Measurements from ENCODE around the gene NDEL1.

NDEL1 gene

DNA sequence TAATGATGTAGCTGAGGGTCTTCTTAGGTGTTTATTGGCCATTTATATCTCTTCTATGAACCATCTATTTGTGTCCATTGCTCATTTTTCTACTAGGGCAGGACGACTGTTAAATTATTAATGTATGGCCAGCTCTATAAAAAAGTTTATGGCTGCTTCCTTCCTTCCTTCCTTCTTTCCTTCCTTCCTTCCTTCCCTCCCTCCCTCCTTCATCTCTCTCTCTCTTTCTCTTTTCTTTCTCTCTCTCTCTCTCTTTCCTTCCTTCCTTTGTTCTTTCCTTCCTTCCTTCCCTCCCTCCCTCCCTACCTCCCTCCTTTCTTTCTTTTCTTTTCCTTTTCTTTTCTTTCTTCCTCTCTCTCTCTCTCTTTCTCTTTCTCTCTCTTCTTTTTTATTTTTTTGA is 17.2 kb upstream of the NDEL1 start:
- TF ChIP-seq CTCF (IDR thresholded peaks at IDR 0.05) = no peak

- no peak for TF ChIP-seq CTCF (IDR thresholded peaks at IDR 0.05)
Measured at GRCh38 chr17:8419305-8419704, 16.4 kb upstream of the NDEL1 start.

DNA sequence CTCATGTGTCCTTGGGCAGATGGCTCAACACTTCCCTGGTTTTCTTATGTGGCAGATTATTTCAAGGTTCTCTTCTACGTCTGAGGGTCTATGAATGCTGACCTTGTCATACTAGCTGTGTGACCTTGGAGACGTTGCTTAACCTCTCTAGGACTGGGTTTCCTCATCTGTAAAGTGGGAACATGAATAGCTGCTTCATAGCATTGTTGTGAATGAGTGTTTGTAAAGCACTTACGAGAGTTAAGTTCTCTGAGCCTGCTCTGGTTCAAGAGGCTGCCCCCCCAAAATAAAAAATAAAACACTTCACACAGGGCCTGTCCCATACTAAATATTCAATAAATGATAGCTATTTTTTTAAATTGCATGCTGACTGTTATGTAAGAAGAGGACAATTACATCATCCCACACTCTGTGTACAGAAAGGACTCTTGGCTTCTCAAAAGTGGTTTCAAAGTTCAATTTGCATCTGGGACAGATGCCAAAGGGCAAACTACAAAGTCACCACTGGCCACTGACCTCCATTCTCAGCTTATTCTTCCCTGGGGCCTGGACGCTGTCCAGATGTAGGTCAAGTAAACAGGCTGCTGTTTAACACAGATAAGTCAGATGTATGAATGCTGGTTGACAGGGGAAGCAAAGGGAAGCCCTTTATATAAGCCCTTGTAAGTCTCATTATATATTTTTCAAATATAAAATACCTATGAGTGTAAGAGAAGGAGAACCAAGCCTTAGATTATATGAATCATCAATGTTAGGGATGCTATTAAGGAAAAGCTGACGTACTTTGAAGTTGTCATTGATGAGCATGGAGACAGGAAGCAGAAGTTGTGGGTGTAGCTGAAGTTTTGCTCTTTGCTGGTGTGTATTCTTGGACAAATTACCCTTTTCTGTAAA is 15.4 kb upstream of the NDEL1 start:
- TF ChIP-seq CTCF (IDR thresholded peaks at IDR 0.05) = no peak

- no peak for TF ChIP-seq CTCF (IDR thresholded peaks at IDR 0.05)
Measured at GRCh38 chr17:8421571-8421970, 14.1 kb upstream of the NDEL1 start.

- no peak for TF ChIP-seq CTCF (IDR thresholded peaks at IDR 0.05)
Measured at GRCh38 chr17:8426094-8426720, 9.5 kb upstream of the NDEL1 start.

DNA sequence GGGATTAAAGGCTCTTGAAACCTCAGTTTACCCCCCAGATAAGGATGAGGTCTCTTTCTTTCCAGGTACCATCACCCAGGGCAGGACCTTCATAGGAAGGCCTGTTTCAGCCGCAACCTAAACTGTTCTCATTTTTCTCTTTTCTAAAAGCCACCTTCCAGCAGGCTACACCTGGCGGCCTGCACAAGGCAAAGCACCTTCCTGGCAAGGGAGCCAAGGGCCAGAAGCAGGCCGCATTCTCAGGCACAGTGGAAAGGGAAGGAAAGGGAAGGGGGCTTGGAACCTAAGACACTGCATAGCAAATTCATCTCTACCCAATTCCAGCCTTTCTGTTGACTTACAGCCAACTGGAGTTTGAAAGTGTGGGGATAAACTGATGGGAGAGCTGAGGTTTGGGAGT is 8.9 kb upstream of the NDEL1 start:
- TF ChIP-seq CTCF (IDR thresholded peaks at IDR 0.05) = no peak

- no peak for TF ChIP-seq CTCF (IDR thresholded peaks at IDR 0.05)
Measured at GRCh38 chr17:8430966-8431365, 4.7 kb upstream of the NDEL1 start.
